HuH-7 (cell line): ENCODE results near the gene CMTM4.

ENCODE experiments used
- DNase-seq: peaks from one replicate; pipeline ENCODE4 v3.0.0; 2011; ENCODE audit warnings: low spot score

The CMTM4 gene

GRCh38 chr16:66566051-66566901 is 130.3 kb downstream of the CMTM4 start, which contains the start of gene CMTM1:
TSS of gene CMTM1 (plus strand) at chr16:66566439. CDS start at chr16:66566514, 75 bp downstream.
- no peak for DNase-seq
